NT2/D1 (cell line): ENCODE results near the gene ZBTB16.

Experiments used
- SUZ12 ChIP-seq: IDR thresholded peaks from 2 replicates; pipeline ENCODE4 v1.6.1; 2011; ENCODE audit not compliant: insufficient read length, insufficient read depth; ENCODE audit errors: extremely low read depth
- YY1 ChIP-seq: IDR thresholded peaks from 2 replicates; pipeline ENCODE4 v1.6.1; 2011; ENCODE audit not compliant: insufficient read length, insufficient read depth
- ZNF274 ChIP-seq: IDR thresholded peaks from 2 replicates; pipeline ENCODE4 v1.6.1; 2011; ENCODE audit warnings: mild to moderate bottlenecking, low read depth, low read length

- no peak for TF ChIP-seq YY1
- TF ChIP-seq ZNF274: no peak
- no peak for TF ChIP-seq SUZ12
Measured at GRCh38 chr11:114019046-114019445, 40.5 kb upstream of the ZBTB16 start.
